Heart right ventricle (tissue), 16 donors: ENCODE measurements around the gene RGS6. TPM values are rescaled to one million over a fixed set of nuclear protein-coding genes. Genes with fewer than 3 reads are reported as not detected.
A peak's percentile ranks its signal among the peaks of the same experiment; 100 is the strongest.

Experiments used
- ATAC-seq, 8 donors: fragments of 200-7000 bp; cut with Tn5 transposase; one replicate each; pipeline ENCODE4 v1.9.1; 2020; ENCODE audit warnings: mild to moderate bottlenecking in 8 of 8, moderate library complexity in 8 of 8, moderate number of reproducible peaks in 1 of 8
- DNase-seq, 2 donors: peaks; one replicate each; pipeline ENCODE4 v3.0.0-alpha.2; 2020
- H3K27ac ChIP-seq, 10 donors: fragments of 200-600 bp; sonication (generic) in 2 of 10; one replicate each; pipeline versions ENCODE4 v1.5.0 to v1.8.0; 2020 to 2022; ENCODE audit warnings: mild to moderate bottlenecking in 3 of 10
- H3K27me3 ChIP-seq, 7 donors: fragments of 200-600 bp; one replicate each; pipeline ENCODE4 v1.8.0; 2021 to 2022; ENCODE audit warnings: mild to moderate bottlenecking in 2 of 7
- H3K36me3 ChIP-seq, 9 donors: fragments of 200-600 bp; sonication (generic) in 1 of 9; one replicate each; pipeline versions ENCODE4 v1.5.0 to v1.8.0; 2020 to 2022; ENCODE audit warnings: mild to moderate bottlenecking in 2 of 9
- H3K4me1 ChIP-seq, 9 donors: fragments of 200-600 bp; sonication (generic) in 1 of 9; one replicate each; pipeline versions ENCODE4 v1.5.0 to v1.8.0; 2020 to 2022; ENCODE audit warnings: mild to moderate bottlenecking in 4 of 9
- H3K4me3 ChIP-seq, 10 donors: fragments of 200-600 bp; sonication (generic) in 2 of 10; one replicate each; pipeline versions ENCODE4 v1.5.0 to v1.8.0; 2020 to 2022; ENCODE audit warnings: mild to moderate bottlenecking in 7 of 10, moderate library complexity in 2 of 10
- H3K9me3 ChIP-seq, 11 donors: fragments of 200-600 bp in 10 of 11; sonication (generic) in 2 of 11; one replicate each; pipeline versions ENCODE4 v1.5.0 to v1.8.0; 2013 to 2022; ENCODE audit warnings: mild to moderate bottlenecking in 2 of 11, control low read depth in 1 of 11, moderate library complexity in 1 of 11
- WGBS, 2 donors: extraction: QIAGEN DNeasy Blood & Tissue Kit; methylation state at CpG; one replicate each; pipeline ENCODE4 v1.1.7; 2013; ENCODE audit warnings: inconsistent platforms in 1 of 2; 5-methylcytosine and 5-hydroxymethylcytosine counted together
- intact Hi-C, 10 donors: fragments of 100-400 bp; cut with DNase I; formaldehyde crosslinking; loops; one replicate each; pipeline versions ENCODE4 v1.11.1 to v1.14.2; 2022
- polyA plus RNA-seq, 2 donors: library from polyadenylated mRNA; stranded (reverse); fragments of 200-250 nt; gene quantifications; one replicate each; pipeline ENCODE4 v1.2.3, GENCODE V29; 2013
- total RNA-seq, 10 donors: library from RNA; stranded (reverse); fragmentation: NEBNext Ultra II Directional in 3 of 10; extraction: Animal tissue kit (Norgen Biotek cat#: 25700) in 3 of 10; gene quantifications; one replicate each; pipeline versions ENCODE4 v1.2.1 to v1.2.4, GENCODE V29; 2021 to 2023
- TF ChIP-seq, protein P1 (sequence below), 9 donors: fragments of 200-600 bp; sonication (generic) in 2 of 9; IDR thresholded peaks; one replicate each; pipeline versions ENCODE4 v1.5.0 to v1.8.0; 2021 to 2022; ENCODE audit warnings: antibody characterized with exemption in 9 of 9, mild to moderate bottlenecking in 5 of 9, moderate library complexity in 1 of 9
- donor health status: Arrhythmogenic right ventricular cardiomyopathy.
- donor health status: ischemic (EF 13 %, LVEDD 7.1; RV severe dilation, severe dysfunction).
- donor health status: healthy with polysubstance abuse.
- donor health status: DM: no; HTN: yes; CAD: no.
- donor health status: DM: no; HTN: no; CAD: no.
- donor health status: ischemic (EF 25% LVEDD 6.9; RV normal size, moderate dysfunction).
- donor health status: ischemic (EF 25% LVEDD 5.7; RV mildly dilated, moderate dysfunction).
- donor health status: healthy.
- donor health status: DM: yes; HTN: yes; CAD: no.
- donor health status: Ischemic cardiomyopathy.
- donor health status: ischemic (EF 35%, LVEDD 5.7; RV mildly dilated, moderate dysfunction).
- donor health status: nonischemic (EF 11% LVEDD 7.7; RV severe dilation, severe dysfunction).
- donor health status: DM: yes; HTN: yes; CAD: no.
- donor health status: PGD.
- donor health status: ischemic (EF 29% LVEDD 5.4; RV normal size, mild dysfunction).
- donor health status: nonischemic (EF 23%, LVEDD 6.1; RV moderate dilation, normal function).

RGS6 gene
- total and polyA plus RNA-seq, 12 donors: 1.2 to 31.9 (median 19.0) TPM

DNA sequence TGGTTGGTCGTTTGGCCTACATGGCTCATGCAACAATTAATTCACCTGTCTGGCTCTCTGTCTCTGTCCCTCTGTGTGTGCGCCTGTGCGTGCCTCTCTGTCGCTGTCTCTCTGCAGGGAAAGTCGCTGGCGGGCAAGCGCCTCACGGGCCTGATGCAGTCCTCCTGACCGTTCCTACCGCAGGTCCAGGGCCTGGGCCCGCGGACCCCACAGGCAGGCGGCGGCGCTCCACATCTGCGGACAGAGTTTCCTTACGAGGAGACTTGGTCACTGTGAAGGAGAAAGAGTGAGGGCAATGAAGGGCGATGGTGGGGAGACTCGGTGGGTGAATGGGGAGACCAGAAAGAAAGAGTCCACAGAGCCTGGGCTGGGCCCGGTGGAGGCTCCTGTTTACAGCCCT lies 630.1 kb downstream of the RGS6 start:
- Histone ChIP-seq H3K27me3 (no peaks in the 10 kb centered on the region), H3K36me3 (no peaks in the 10 kb centered on the region), H3K4me3 (no peak overlapping the region), H3K27ac (no peak overlapping the region), H3K4me1 (peaks cover 0 to 48% (median 8%) of the 10 kb centered on the region in 9 donors), H3K9me3 (no peaks in the 10 kb centered on the region)
- ATAC-seq (no peak), DNase-seq (no peak)
- intact Hi-C loops: no loop called here
- TF ChIP-seq, protein P1, sequence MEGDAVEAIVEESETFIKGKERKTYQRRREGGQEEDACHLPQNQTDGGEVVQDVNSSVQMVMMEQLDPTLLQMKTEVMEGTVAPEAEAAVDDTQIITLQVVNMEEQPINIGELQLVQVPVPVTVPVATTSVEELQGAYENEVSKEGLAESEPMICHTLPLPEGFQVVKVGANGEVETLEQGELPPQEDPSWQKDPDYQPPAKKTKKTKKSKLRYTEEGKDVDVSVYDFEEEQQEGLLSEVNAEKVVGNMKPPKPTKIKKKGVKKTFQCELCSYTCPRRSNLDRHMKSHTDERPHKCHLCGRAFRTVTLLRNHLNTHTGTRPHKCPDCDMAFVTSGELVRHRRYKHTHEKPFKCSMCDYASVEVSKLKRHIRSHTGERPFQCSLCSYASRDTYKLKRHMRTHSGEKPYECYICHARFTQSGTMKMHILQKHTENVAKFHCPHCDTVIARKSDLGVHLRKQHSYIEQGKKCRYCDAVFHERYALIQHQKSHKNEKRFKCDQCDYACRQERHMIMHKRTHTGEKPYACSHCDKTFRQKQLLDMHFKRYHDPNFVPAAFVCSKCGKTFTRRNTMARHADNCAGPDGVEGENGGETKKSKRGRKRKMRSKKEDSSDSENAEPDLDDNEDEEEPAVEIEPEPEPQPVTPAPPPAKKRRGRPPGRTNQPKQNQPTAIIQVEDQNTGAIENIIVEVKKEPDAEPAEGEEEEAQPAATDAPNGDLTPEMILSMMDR (IDR thresholded peaks at IDR 0.05): no peak
- 95 to 98% methylated on average over 20 of the region's 20 CpGs for WGBS, 2 donors

DNA sequence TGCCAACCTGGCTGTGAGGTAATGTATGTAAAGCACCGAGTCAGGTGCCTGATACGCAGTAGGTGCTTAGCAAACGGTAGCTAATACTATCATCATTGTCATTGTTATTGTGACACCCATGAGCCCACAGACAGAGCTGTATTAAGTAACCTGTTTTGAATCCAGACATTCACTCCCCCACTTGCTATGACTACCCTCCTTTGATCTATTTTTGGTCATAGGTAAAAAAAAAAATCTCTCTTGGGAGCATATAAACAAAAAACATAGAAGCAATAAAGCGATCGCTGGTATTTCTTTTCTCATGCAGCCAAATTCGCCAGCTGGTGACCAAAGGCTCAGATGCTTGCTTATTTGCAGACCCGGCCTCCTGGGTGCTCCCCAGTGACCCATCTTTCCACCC lies 631.4 kb downstream of the RGS6 start:
- H3K36me3 ChIP-seq: no peaks in the 10 kb centered on the region
- no peaks in the 10 kb centered on the region for H3K9me3 ChIP-seq
- H3K4me3 ChIP-seq: no peak overlapping the region
- no peaks in the 10 kb centered on the region for H3K27me3 ChIP-seq
- 82% methylated on average over 7 of the region's 7 CpGs for WGBS, 2 donors
- intact Hi-C loops: no loop called here
- ATAC-seq: no peak
- no peak overlapping the region for H3K27ac ChIP-seq
- no peak for DNase-seq
- H3K4me1 ChIP-seq: peaks cover 0 to 46% (median 5%) of the 10 kb centered on the region in 9 donors
- TF ChIP-seq, protein P1 (IDR thresholded peaks at IDR 0.05): no peak

DNA sequence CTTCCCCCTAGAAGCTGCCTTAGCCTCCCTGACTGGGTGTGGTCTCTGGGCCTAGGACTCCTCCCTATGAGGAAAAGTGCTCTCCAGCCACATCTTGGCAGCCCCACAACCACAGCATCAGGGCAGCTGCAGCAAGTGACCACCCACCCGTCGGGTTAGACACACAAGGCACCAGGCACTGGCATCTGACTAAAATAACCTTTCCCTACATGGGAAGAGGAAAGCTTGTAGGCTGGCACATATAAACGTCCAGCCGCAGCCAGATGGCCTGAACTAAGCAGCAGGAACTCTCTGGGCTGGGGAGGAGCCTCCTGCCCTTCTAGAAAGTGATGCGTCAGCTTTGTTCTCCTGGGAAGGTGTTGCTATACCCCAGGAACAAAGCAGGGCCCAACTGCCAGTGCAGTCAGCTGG lies 632.9 kb downstream of the RGS6 start:
- TF ChIP-seq, protein P1 (IDR thresholded peaks at IDR 0.05): no peak
- ATAC-seq (peak; percentile 84 to 95 (median 88)), DNase-seq (peak; percentile 38 to 44)
- intact Hi-C loops: no loop called here
- Histone ChIP-seq H3K4me1 (peaks cover 0 to 31% (median 2%) of the 10 kb centered on the region in 9 donors), H3K9me3 (no peaks in the 10 kb centered on the region), H3K36me3 (no peaks in the 10 kb centered on the region), H3K27ac (peak overlapping the region in 7 of 10 donors; percentile 57 to 76 (median 62)), H3K27me3 (no peaks in the 10 kb centered on the region), H3K4me3 (no peak overlapping the region)
- WGBS, 2 donors: 38 to 55% methylated on average over 5 of the region's 5 CpGs

DNA sequence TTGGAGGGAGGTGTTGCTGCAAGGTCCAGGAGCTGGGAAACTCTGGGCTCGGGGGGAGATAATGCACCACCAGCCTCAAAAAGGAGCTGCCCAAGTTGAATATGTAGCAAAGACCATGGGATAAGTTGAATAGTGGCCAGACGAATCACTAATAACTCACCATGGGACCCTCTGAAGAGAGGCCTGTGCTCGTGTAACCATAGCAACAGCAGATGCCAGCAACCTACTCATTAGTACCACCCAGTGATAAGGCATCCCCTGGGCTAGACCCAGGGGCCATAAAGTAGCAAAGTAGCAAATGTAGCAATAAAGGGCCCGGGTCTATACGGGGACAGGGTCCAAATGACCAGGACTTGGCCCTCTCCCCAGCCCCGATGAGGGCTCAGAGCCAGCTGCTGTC lies 633.7 kb downstream of the RGS6 start:
- no peak overlapping the region for H3K4me3 ChIP-seq
- peaks cover 0 to 27% (median 0%) of the 10 kb centered on the region in 9 donors for H3K4me1 ChIP-seq
- no peak for ATAC-seq
- no peaks in the 10 kb centered on the region for H3K27me3 ChIP-seq
- peak overlapping the region in 7 of 10 donors; percentile 57 to 76 (median 62) for H3K27ac ChIP-seq
- TF ChIP-seq, protein P1 (IDR thresholded peaks at IDR 0.05): no peak
- intact Hi-C loops: no loop called here
- no peaks in the 10 kb centered on the region for H3K36me3 ChIP-seq
- no peak for DNase-seq
- no peaks in the 10 kb centered on the region for H3K9me3 ChIP-seq
- 73 to 75% methylated on average over 6 of the region's 6 CpGs for WGBS, 2 donors
